GM10266 (cell line): ENCODE results near the gene CTNNA3.

Experiments
- DNase-seq: peaks from one replicate; pipeline ENCODE4 v3.0.0; 2012; ENCODE audit errors: extremely low spot score
- TF ChIP-seq, protein P1 (sequence below): IDR thresholded peaks from 2 replicates; pipeline ENCODE4 v1.5.1; 2012; ENCODE audit warnings: mild to moderate bottlenecking, low read depth; ENCODE audit not compliant: control insufficient read depth, insufficient read depth; ENCODE audit errors: missing control alignments

Gene CTNNA3

GRCh38 chr10:67261300-67261797 is 434.6 kb downstream of the CTNNA3 start:
- TF ChIP-seq, protein P1, sequence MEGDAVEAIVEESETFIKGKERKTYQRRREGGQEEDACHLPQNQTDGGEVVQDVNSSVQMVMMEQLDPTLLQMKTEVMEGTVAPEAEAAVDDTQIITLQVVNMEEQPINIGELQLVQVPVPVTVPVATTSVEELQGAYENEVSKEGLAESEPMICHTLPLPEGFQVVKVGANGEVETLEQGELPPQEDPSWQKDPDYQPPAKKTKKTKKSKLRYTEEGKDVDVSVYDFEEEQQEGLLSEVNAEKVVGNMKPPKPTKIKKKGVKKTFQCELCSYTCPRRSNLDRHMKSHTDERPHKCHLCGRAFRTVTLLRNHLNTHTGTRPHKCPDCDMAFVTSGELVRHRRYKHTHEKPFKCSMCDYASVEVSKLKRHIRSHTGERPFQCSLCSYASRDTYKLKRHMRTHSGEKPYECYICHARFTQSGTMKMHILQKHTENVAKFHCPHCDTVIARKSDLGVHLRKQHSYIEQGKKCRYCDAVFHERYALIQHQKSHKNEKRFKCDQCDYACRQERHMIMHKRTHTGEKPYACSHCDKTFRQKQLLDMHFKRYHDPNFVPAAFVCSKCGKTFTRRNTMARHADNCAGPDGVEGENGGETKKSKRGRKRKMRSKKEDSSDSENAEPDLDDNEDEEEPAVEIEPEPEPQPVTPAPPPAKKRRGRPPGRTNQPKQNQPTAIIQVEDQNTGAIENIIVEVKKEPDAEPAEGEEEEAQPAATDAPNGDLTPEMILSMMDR: no peak
- DNase-seq: no peak

DNA sequence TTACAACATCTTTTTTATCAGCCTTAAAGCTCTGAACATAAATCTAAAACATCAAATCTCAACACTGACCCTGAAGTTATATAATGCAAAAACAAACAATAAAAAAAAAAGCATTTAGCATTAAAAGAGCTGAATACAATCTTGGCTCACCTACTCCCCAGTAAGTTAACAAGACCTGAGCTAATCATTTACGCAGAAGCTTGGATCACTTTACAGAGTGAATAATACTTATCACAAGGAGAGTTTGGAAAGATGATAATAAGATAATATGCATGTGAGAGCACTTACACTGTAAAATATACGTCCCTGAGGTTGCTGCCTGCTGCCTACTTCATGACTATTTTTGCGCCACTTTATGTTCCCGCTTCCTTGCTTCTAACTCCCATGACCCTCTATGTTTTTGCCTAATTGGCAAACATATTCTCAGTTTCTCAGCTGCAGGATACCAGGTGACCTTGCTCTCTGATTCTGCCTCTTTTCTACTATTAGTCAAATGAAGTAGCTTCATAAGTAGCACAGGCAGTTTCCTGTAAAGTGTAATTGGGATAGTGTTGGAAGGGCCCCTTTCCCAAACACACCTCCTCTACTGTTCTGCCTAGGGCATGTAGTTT is 436.6 kb downstream of the CTNNA3 start:
- DNase-seq: no peak
- TF ChIP-seq, protein P1: no peak

DNA sequence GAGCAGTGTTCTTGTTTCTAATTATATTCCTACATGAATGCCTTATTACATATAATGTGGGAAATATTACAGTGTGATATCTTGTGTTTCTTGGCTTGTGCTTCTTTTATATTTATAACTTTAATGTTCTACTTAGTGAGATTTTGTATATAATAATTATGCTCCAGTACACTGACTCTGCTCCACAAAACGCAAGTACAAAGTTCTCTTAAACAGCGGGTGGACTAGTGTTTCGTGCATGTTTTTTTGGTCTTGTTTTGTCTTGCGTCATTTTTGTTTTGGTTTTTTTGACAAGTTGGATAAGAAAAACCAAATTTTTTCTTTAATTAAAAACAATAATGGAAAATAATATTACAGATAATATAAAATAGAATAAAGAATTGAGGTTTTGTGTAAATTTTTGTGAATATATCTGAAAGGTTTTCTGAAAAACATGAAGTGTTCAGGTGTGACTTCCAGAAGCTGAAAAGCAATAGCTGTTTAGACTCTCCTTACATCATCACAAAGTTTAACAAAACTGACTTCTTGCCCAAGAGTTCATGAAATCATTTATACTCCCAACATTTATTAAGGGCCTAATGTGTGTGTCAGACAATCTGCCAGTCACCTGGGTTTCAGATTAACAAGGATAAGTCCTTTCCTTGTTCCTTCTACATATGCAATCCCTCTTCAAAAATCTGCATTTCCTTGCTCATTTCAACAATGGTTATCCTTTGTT is 438.4 kb downstream of the CTNNA3 start:
- no peak for DNase-seq
- TF ChIP-seq, protein P1: no peak

GRCh38 chr10:67257018-67257417 is 439.0 kb downstream of the CTNNA3 start:
- DNase-seq: no peak
- TF ChIP-seq, protein P1: no peak

DNA sequence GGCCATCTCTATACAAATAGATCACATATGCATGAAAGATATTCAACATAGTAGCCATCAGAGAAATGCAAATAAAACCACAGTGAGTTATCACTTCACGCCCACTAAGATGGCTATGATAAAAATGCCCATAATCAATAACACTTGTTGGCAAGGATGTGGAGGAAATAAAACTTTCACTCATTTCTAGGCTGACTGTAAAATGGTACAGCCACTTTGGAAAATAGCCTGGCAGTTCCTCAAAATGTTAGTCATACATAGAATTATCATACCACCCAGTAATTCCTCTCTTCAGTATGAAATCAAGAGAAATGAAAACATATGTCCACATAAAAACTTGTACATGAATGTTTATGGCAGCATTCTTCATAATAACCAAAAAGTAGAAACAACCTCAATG is 445.3 kb downstream of the CTNNA3 start:
- TF ChIP-seq, protein P1: no peak
- DNase-seq: no peak

- TF ChIP-seq, protein P1: no peak
- no peak for DNase-seq
These were observed 449.9 kb downstream of the CTNNA3 start for GRCh38 chr10:67246066-67246555.

- no peak for DNase-seq
- TF ChIP-seq, protein P1: no peak
These were observed 453.5 kb downstream of the CTNNA3 start for GRCh38 chr10:67242528-67242927.
